Mesenchymal stem cell (in vitro differentiated cells and primary cell): ENCODE results near the gene ZFPM1.
"Not testable (repeated sequence)": the region's sequence is repeated elsewhere in the genome, so short reads cannot be mapped to it uniquely, and the experiment has no call there.

Source experiments
- DNase-seq: peaks from one replicate; pipeline ENCODE4 v3.0.0-alpha.2; 2013
- H2AFZ ChIP-seq: one replicate; pipeline ENCODE4 v1.6.1; 2013; ENCODE audit warnings: low read depth, mild to moderate bottlenecking, control low read depth, inconsistent platforms, low read length, moderate library complexity
- H2AK5ac ChIP-seq: 2 replicates; pipeline ENCODE4 v1.6.1; 2013; ENCODE audit warnings: low read length, moderate library complexity, mild to moderate bottlenecking, inconsistent platforms; ENCODE audit not compliant: severe bottlenecking
- H2BK120ac ChIP-seq: one replicate; pipeline ENCODE4 v1.6.1; 2013; ENCODE audit warnings: low read depth, mild to moderate bottlenecking, inconsistent platforms, low read length, moderate library complexity
- H2BK12ac ChIP-seq, 2 experiments: one replicate each; pipeline ENCODE4 v1.6.1; 2013; ENCODE audit warnings: inconsistent platforms in 2 of 2, low read length in 2 of 2, mild to moderate bottlenecking in 2 of 2, moderate library complexity in 2 of 2, control low read depth in 1 of 2
- H2BK15ac ChIP-seq: one replicate; pipeline ENCODE4 v1.6.1; 2013; ENCODE audit warnings: mild to moderate bottlenecking, low read depth, inconsistent platforms; ENCODE audit not compliant: poor library complexity, severe bottlenecking
- H2BK5ac ChIP-seq: 2 replicates; pipeline ENCODE4 v1.6.1; 2013; ENCODE audit warnings: low read depth, mild to moderate bottlenecking, low read length, control low read depth, inconsistent platforms; ENCODE audit not compliant: poor library complexity, severe bottlenecking
- H3K14ac ChIP-seq, 2 experiments: one replicate each; pipeline ENCODE4 v1.6.1; 2013; ENCODE audit warnings: inconsistent platforms in 2 of 2, low read length in 2 of 2, control low read depth in 1 of 2, mild to moderate bottlenecking in 1 of 2, moderate library complexity in 1 of 2
- H3K18ac ChIP-seq, 2 experiments: one replicate each; pipeline ENCODE4 v1.6.1; 2013; ENCODE audit warnings: inconsistent platforms in 2 of 2, low read length in 2 of 2, control low read depth in 1 of 2, low read depth in 1 of 2, mild to moderate bottlenecking in 1 of 2
- H3K23ac ChIP-seq, 2 experiments: one replicate each; pipeline ENCODE4 v1.6.1; 2013; ENCODE audit warnings: inconsistent platforms in 2 of 2, low read length in 2 of 2, mild to moderate bottlenecking in 2 of 2, moderate library complexity in 2 of 2, control low read depth in 1 of 2
- H3K27ac ChIP-seq: 2 replicates; pipeline ENCODE4 v1.5.1; 2013; ENCODE audit warnings: mild to moderate bottlenecking, moderate library complexity, low read length, control low read depth, inconsistent platforms; ENCODE audit not compliant: poor library complexity, severe bottlenecking
- H3K27me3 ChIP-seq, 2 experiments: 2 replicates each; pipeline versions ENCODE4 v1.6.1 to v1.7.0; 2013; ENCODE audit warnings: low read length in 2 of 2, mild to moderate bottlenecking in 2 of 2, moderate library complexity in 2 of 2, control low read depth in 1 of 2, inconsistent platforms in 1 of 2; ENCODE audit not compliant: control insufficient read depth in 1 of 2, insufficient read depth in 1 of 2
- H3K36me3 ChIP-seq, 2 experiments: 2 replicates each; pipeline versions ENCODE4 v1.6.1 to v1.7.0; 2013; ENCODE audit warnings: low read length in 2 of 2, control low read depth in 1 of 2, inconsistent platforms in 1 of 2, low read depth in 1 of 2, mild to moderate bottlenecking in 1 of 2; ENCODE audit not compliant: insufficient read depth in 2 of 2, control insufficient read depth in 1 of 2
- H3K4ac ChIP-seq, 2 experiments: one replicate each; pipeline ENCODE4 v1.6.1; 2013; ENCODE audit warnings: inconsistent platforms in 2 of 2, low read length in 2 of 2, mild to moderate bottlenecking in 2 of 2, moderate library complexity in 2 of 2, control low read depth in 1 of 2, low read depth in 1 of 2
- H3K4me1 ChIP-seq: 2 replicates; pipeline ENCODE4 v1.6.1; 2013; ENCODE audit warnings: low read depth, low read length, control low read depth; ENCODE audit not compliant: control insufficient read depth, insufficient read depth
- H3K4me2 ChIP-seq: 2 replicates; pipeline ENCODE4 v1.6.1; 2013; ENCODE audit warnings: low read length, mild to moderate bottlenecking, inconsistent platforms; ENCODE audit not compliant: poor library complexity, severe bottlenecking
- H3K4me3 ChIP-seq, 2 experiments: 2 replicates each; pipeline versions ENCODE4 v1.5.1 to v1.7.0; 2013; ENCODE audit warnings: low read length in 2 of 2, mild to moderate bottlenecking in 2 of 2, control low read depth in 1 of 2, low read depth in 1 of 2; ENCODE audit not compliant: insufficient read depth in 1 of 2
- H3K79me1 ChIP-seq: replicated peaks from 2 replicates; pipeline ENCODE4 v1.6.1; 2013; ENCODE audit warnings: mild to moderate bottlenecking, control low read depth, low read length, inconsistent platforms; ENCODE audit not compliant: poor library complexity, severe bottlenecking
- H3K9ac ChIP-seq: 2 replicates; pipeline ENCODE4 v1.7.0; 2013; ENCODE audit warnings: mild to moderate bottlenecking, low read length, moderate library complexity
- H3K9me3 ChIP-seq: 2 replicates; pipeline ENCODE4 v1.7.0; 2013; ENCODE audit warnings: mild to moderate bottlenecking, low read length; ENCODE audit not compliant: control insufficient read depth
- H4K8ac ChIP-seq: one replicate; pipeline ENCODE4 v1.6.1; 2013; ENCODE audit warnings: inconsistent platforms, mild to moderate bottlenecking, low read length, moderate library complexity
- H4K91ac ChIP-seq: one replicate; pipeline ENCODE4 v1.6.1; 2013; ENCODE audit warnings: mild to moderate bottlenecking, low read length, inconsistent platforms
- WGBS: methylation state at CpG from one replicate; pipeline ENCODE4 v1.1.7; 2013; ENCODE audit warnings: mixed read lengths; 5-methylcytosine and 5-hydroxymethylcytosine counted together

The ZFPM1 gene

GRCh38 chr16:88516601-88517061, 63.6 kb downstream of the ZFPM1 start:
- H2AFZ ChIP-seq: no peak overlapping the region
- WGBS: 88% methylated on average over 18 of the region's 20 CpGs
- no peak overlapping the region for H3K4ac ChIP-seq
- H3K27ac ChIP-seq: no peak overlapping the region
- H3K4me1 ChIP-seq: peaks cover 2% of the 10 kb centered on the region
- H3K9ac ChIP-seq: no peak overlapping the region
- DNase-seq: no peak
- H2AK5ac ChIP-seq: no peak overlapping the region
- peaks cover 0 to 6% of the 10 kb centered on the region in 2 experiments for H3K36me3 ChIP-seq
- no peak overlapping the region for H3K4me2 ChIP-seq
- H4K91ac ChIP-seq: no peak overlapping the region
- H4K8ac ChIP-seq: no peak overlapping the region
- H3K23ac ChIP-seq: no peak overlapping the region
- no peak overlapping the region for H2BK12ac ChIP-seq
- peaks cover 0 to 1% of the 10 kb centered on the region in 2 experiments for H3K27me3 ChIP-seq
- no peak overlapping the region for H3K14ac ChIP-seq
- no peak overlapping the region for H2BK120ac ChIP-seq
- H3K18ac ChIP-seq: no peak overlapping the region
- H2BK15ac ChIP-seq: no peak overlapping the region
- no peak overlapping the region for H2BK5ac ChIP-seq
- H3K4me3 ChIP-seq: no peak overlapping the region
- no peaks in the 10 kb centered on the region for H3K79me1 ChIP-seq
- H3K9me3 ChIP-seq: no peaks in the 10 kb centered on the region

GRCh38 chr16:88517208-88517774, 64.2 kb downstream of the ZFPM1 start:
- H3K4ac ChIP-seq, H3K9me3 ChIP-seq, H3K14ac ChIP-seq, H3K4me2 ChIP-seq, H3K4me3 ChIP-seq, H3K79me1 ChIP-seq, H2BK15ac ChIP-seq, H3K18ac ChIP-seq, H3K27ac ChIP-seq, H3K23ac ChIP-seq, H2AK5ac ChIP-seq, H3K27me3 ChIP-seq, H2BK12ac ChIP-seq, DNase-seq, H4K91ac ChIP-seq, H2BK5ac ChIP-seq, H3K4me1 ChIP-seq, H4K8ac ChIP-seq, H2BK120ac ChIP-seq, H3K9ac ChIP-seq, H2AFZ ChIP-seq: not testable (repeated sequence)
- peaks cover 0 to 10% of the 10 kb centered on the region in 2 experiments for H3K36me3 ChIP-seq
- 91% methylated on average over 1 of the region's 1 CpG for WGBS

- not testable (repeated sequence) for H3K4ac ChIP-seq, H4K8ac ChIP-seq, DNase-seq, H3K27ac ChIP-seq, H4K91ac ChIP-seq, H2BK15ac ChIP-seq, H3K4me2 ChIP-seq, H2AK5ac ChIP-seq, H3K18ac ChIP-seq, H3K79me1 ChIP-seq, H2AFZ ChIP-seq, H3K9me3 ChIP-seq, H3K4me3 ChIP-seq, H2BK120ac ChIP-seq, H3K9ac ChIP-seq, H3K23ac ChIP-seq, H3K4me1 ChIP-seq, H2BK5ac ChIP-seq, H2BK12ac ChIP-seq, H3K14ac ChIP-seq
- Histone ChIP-seq H3K36me3 (peaks cover 0 to 10% of the 10 kb centered on the region in 2 experiments), H3K27me3 (peaks cover 0 to 17% of the 10 kb centered on the region in 2 experiments)
- 93% methylated on average over 4 of the region's 4 CpGs for WGBS
These were observed 65.5 kb downstream of the ZFPM1 start for GRCh38 chr16:88518411-88519111.

GRCh38 chr16:88519240-88519639, 66.2 kb downstream of the ZFPM1 start:
- Histone ChIP-seq H3K27me3 (peaks cover 0 to 23% of the 10 kb centered on the region in 2 experiments), H3K23ac (no peak overlapping the region), H3K27ac (no peak overlapping the region), H4K8ac (no peak overlapping the region), H3K9me3 (no peaks in the 10 kb centered on the region), H3K4ac (no peak overlapping the region), H4K91ac (no peak overlapping the region), H3K36me3 (peaks cover 0 to 10% of the 10 kb centered on the region in 2 experiments), H2AFZ (no peak overlapping the region), H2BK120ac (no peak overlapping the region), H3K9ac (no peak overlapping the region), H3K4me2 (no peak overlapping the region), H3K79me1 (no peaks in the 10 kb centered on the region), H2BK12ac (no peak overlapping the region), H2AK5ac (no peak overlapping the region), H3K4me1 (peaks cover 2% of the 10 kb centered on the region), H3K18ac (no peak overlapping the region), H2BK5ac (no peak overlapping the region), H3K14ac (no peak overlapping the region), H2BK15ac (no peak overlapping the region), H3K4me3 (no peak overlapping the region)
- DNase-seq: no peak
